ENCODE results near the gene TSPAN11. TPM values are rescaled to one million over a fixed set of nuclear protein-coding genes. Genes with fewer than 3 reads are reported as not detected.

Gene TSPAN11
- polyA plus RNA-seq, 1 donor: 8.4 TPM

DNA sequence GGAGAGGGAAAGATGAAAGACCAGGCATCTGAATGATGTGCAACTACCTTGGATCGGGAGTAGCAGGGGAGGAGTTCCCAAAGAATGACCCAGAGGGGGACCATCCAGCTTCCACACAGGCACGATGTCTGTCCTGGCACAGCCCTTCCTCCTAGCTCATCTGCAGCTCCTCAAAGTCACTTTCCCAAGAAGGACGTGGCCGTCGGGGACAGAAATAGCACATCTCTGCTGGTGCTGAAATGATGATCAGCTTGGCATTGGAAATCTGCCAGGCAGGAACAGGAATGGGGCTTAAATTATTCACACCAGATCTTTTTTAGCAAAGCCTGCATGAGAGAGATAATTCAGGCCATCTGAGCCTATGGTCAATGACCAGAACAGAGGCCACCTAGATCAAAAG is 41.7 kb downstream of the TSPAN11 start:
- no peaks in the 10 kb centered on the region for H3K36me3 ChIP-seq (ENCODE audit: control insufficient read depth, insufficient read depth, low read length)

DNA sequence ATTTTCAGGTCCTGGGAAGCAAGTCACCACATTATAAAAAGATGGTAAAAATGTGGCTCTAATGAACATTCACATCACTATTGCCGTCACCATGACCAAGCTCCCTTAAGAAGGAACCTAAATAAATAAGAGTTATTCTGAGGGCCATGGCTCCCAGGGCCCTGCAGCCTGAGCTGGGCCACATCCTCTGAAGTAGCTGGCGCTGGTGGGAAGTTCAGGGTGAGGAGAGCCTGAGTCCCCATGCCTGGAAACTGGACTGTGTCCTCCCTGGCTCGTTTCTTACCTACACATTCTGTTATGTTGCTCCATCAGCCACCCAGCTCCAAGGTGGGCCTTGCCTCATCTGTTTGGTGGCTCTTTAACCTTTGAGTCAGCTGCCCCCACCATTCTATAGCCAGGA is 42.5 kb downstream of the TSPAN11 start:
- Histone ChIP-seq H3K27me3 (ENCODE audit: control insufficient read depth, insufficient read depth, low read length) (peaks cover 9% of the 10 kb centered on the region), H3K36me3 (ENCODE audit: control insufficient read depth, insufficient read depth, low read length) (no peaks in the 10 kb centered on the region), H3K9me3 (ENCODE audit: control insufficient read depth, low read depth, low read length) (no peaks in the 10 kb centered on the region), H3K4me3 (ENCODE audit: low read length) (no peak overlapping the region), H3K4me1 (ENCODE audit: control insufficient read depth, insufficient read depth, low read length) (no peaks in the 10 kb centered on the region), H3K27ac (ENCODE audit: low read length) (no peak overlapping the region)
- no CpG with 5 or more reads among the region's 3 CpGs for WGBS (ENCODE audit: insufficient coverage, low lambda C conversion rate)
- no peak for DNase-seq

More for the DNA sequence above, 41.7 kb downstream of the TSPAN11 start:
- no CpG with 5 or more reads among the region's 5 CpGs for WGBS (ENCODE audit: insufficient coverage, low lambda C conversion rate)
- peaks cover 9% of the 10 kb centered on the region for H3K27me3 ChIP-seq (ENCODE audit: control insufficient read depth, insufficient read depth, low read length)
- no peaks in the 10 kb centered on the region for H3K4me1 ChIP-seq (ENCODE audit: control insufficient read depth, insufficient read depth, low read length)
- no peak overlapping the region for H3K27ac ChIP-seq (ENCODE audit: low read length)
- H3K9me3 ChIP-seq (ENCODE audit: control insufficient read depth, low read depth, low read length): no peaks in the 10 kb centered on the region
- no peak for DNase-seq
- no peak overlapping the region for H3K4me3 ChIP-seq (ENCODE audit: low read length)

DNA sequence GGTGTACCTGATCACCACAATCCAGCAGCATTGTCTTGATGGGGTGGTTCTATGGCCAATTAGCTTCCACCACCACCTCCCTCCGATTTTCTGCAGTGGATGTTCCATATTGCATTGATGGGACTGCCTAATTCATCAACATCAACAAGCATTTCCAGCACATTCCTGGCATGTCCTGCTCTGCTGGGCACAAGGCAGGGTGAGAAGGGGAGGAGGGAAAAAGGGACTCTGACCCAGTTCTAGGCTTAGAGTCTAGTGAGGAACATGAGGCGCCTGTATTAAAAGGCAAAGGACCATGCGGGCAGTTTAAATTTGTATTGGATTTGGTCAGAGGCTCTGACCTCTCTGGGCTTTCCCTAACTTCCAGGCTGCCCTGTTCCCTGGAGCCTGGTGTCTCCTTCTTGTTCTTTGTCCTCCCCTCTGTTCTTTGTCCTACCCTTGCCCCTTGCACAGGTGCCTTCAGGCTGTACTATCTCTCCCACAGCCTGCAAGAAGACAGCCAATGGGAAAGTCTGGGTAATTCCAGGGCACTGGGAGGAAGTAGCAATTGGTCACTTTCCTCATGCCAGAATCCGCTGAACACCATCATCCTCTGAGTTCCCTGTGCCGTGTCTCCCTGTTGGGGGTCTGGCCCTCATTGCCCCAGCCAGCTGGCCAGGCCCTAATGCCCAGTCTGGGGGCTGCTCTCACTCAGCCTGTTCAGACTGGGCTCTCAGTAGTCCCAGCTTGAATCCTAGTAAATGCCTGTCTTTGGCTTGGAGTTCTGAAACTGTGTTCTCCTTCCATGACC is 43.3 kb downstream of the TSPAN11 start:
- no CpG with 5 or more reads among the region's 5 CpGs for WGBS (ENCODE audit: insufficient coverage, low lambda C conversion rate)
- peaks cover 9% of the 10 kb centered on the region for H3K27me3 ChIP-seq (ENCODE audit: control insufficient read depth, insufficient read depth, low read length)
- no peaks in the 10 kb centered on the region for H3K4me1 ChIP-seq (ENCODE audit: control insufficient read depth, insufficient read depth, low read length)
- no peak for DNase-seq
- H3K27ac ChIP-seq (ENCODE audit: low read length): no peak overlapping the region
- no peaks in the 10 kb centered on the region for H3K9me3 ChIP-seq (ENCODE audit: control insufficient read depth, low read depth, low read length)
- H3K36me3 ChIP-seq (ENCODE audit: control insufficient read depth, insufficient read depth, low read length): no peaks in the 10 kb centered on the region
- no peak overlapping the region for H3K4me3 ChIP-seq (ENCODE audit: low read length)

DNA sequence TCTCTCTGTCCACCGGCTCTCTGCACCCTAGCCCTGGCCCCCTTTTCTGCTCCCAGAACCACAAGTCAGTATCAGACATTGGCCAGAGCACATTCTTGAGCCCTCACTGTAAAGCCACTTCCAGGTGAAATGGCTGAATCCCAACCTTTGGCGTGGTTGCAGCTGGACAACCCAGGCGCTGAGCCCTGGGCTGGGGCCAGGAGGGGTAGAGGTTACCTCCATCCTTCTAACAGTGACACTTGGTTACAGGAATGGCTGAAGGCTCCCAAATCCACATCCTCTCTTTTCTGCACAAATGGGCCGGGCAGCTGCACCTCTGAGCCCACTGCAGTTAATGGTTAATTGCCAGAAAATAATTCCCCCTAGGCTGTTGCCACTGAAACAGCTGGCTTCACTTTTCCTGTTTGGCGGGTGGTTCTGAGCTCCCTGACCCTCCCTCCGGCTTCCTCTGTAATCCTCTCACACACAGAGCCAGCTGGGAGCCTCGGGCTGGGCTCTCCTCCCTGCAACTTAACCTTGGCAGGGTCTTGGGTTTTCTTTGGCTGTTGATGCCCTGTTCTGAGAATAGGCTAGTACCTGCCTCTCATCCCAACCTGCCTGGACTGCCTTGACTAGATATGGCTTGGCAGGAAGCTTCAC is 44.1 kb downstream of the TSPAN11 start:
- DNase-seq: no peak
- 0% methylated on average over 1 of the region's 7 CpGs for WGBS (ENCODE audit: insufficient coverage, low lambda C conversion rate)
- H3K36me3 ChIP-seq (ENCODE audit: control insufficient read depth, insufficient read depth, low read length): no peaks in the 10 kb centered on the region
- H3K27ac ChIP-seq (ENCODE audit: low read length): no peak overlapping the region
- H3K4me3 ChIP-seq (ENCODE audit: low read length): no peak overlapping the region
- peaks cover 10% of the 10 kb centered on the region for H3K27me3 ChIP-seq (ENCODE audit: control insufficient read depth, insufficient read depth, low read length)
- no peaks in the 10 kb centered on the region for H3K4me1 ChIP-seq (ENCODE audit: control insufficient read depth, insufficient read depth, low read length)
- H3K9me3 ChIP-seq (ENCODE audit: control insufficient read depth, low read depth, low read length): no peaks in the 10 kb centered on the region

DNA sequence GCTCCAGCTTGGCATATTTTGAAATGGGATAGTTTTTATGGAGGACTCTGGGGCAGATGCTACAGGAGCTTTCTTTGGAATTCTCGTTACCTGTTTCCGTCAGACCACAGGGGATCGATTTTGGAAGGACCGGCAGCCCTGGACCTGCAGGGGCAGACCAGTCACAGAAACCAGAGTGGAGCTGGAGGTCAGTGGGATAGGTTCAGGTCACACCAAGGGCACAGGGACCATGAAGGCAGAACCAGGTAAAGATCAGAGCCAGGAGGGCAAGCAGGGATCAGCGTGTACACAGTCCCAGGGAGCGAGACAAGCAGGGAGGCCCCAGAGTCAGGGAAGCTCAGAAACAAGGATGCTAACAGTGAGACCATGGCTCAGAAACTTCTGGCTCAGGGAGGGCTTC is 45.5 kb downstream of the TSPAN11 start:
- H3K27ac ChIP-seq (ENCODE audit: low read length): no peak overlapping the region
- DNase-seq: no peak
- no peak overlapping the region for H3K4me3 ChIP-seq (ENCODE audit: low read length)
- no CpG with 5 or more reads among the region's 6 CpGs for WGBS (ENCODE audit: insufficient coverage, low lambda C conversion rate)
- peaks cover 11% of the 10 kb centered on the region for H3K27me3 ChIP-seq (ENCODE audit: control insufficient read depth, insufficient read depth, low read length)
- H3K4me1 ChIP-seq (ENCODE audit: control insufficient read depth, insufficient read depth, low read length): no peaks in the 10 kb centered on the region
- no peaks in the 10 kb centered on the region for H3K9me3 ChIP-seq (ENCODE audit: control insufficient read depth, low read depth, low read length)
- no peaks in the 10 kb centered on the region for H3K36me3 ChIP-seq (ENCODE audit: control insufficient read depth, insufficient read depth, low read length)

DNA sequence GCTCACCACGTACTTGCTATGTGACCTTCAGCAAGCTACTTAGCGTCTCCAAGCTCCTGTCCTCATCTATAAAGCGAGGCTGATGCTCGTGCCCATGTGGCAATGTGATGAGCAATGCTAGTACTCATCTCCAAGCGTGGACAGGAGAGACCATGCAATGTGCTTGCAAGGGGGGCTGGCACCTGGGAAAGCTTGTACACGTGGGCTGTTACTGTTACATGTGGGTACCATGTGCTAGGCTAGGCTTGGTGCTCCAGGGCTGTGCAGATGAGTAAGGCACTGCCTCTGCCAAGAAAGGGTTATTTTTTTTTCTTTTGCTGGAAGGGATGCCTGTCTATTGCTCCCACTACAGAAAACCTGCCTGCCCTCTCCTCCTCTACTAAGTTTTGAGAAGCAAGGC is 46.6 kb downstream of the TSPAN11 start:
- H3K27ac ChIP-seq (ENCODE audit: low read length): no peak overlapping the region
- WGBS (ENCODE audit: insufficient coverage, low lambda C conversion rate): no CpG with 5 or more reads among the region's 6 CpGs
- no peaks in the 10 kb centered on the region for H3K36me3 ChIP-seq (ENCODE audit: control insufficient read depth, insufficient read depth, low read length)
- DNase-seq: no peak
- H3K4me1 ChIP-seq (ENCODE audit: control insufficient read depth, insufficient read depth, low read length): no peaks in the 10 kb centered on the region
- H3K4me3 ChIP-seq (ENCODE audit: low read length): no peak overlapping the region
- no peaks in the 10 kb centered on the region for H3K9me3 ChIP-seq (ENCODE audit: control insufficient read depth, low read depth, low read length)
- H3K27me3 ChIP-seq (ENCODE audit: control insufficient read depth, insufficient read depth, low read length): peaks cover 11% of the 10 kb centered on the region

DNA sequence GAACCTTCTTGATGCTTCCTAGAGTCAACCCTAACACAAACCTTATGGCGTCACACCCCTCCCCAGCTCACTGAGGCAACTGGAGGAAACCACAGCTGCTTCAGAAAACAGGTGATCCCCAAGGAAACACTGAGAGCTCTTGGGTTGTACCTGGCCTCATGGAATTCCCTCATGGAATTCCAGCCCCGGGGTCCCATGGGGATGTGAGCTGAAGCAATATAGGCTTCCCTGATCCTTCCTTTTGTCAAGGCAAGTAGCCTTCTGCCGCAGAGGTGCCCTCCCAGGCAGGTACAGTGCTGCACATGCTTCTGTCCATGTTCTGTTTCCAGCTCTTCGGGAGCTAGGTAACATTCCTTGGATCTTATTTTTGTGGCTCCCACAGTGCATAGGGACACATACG is 47.3 kb downstream of the TSPAN11 start:
- no peaks in the 10 kb centered on the region for H3K4me1 ChIP-seq (ENCODE audit: control insufficient read depth, insufficient read depth, low read length)
- H3K27ac ChIP-seq (ENCODE audit: low read length): no peak overlapping the region
- DNase-seq: no peak
- WGBS (ENCODE audit: insufficient coverage, low lambda C conversion rate): no CpG with 5 or more reads among the region's 5 CpGs
- H3K4me3 ChIP-seq (ENCODE audit: low read length): no peak overlapping the region
- H3K27me3 ChIP-seq (ENCODE audit: control insufficient read depth, insufficient read depth, low read length): peaks cover 11% of the 10 kb centered on the region
- H3K36me3 ChIP-seq (ENCODE audit: control insufficient read depth, insufficient read depth, low read length): no peaks in the 10 kb centered on the region
- H3K9me3 ChIP-seq (ENCODE audit: control insufficient read depth, low read depth, low read length): no peaks in the 10 kb centered on the region

DNA sequence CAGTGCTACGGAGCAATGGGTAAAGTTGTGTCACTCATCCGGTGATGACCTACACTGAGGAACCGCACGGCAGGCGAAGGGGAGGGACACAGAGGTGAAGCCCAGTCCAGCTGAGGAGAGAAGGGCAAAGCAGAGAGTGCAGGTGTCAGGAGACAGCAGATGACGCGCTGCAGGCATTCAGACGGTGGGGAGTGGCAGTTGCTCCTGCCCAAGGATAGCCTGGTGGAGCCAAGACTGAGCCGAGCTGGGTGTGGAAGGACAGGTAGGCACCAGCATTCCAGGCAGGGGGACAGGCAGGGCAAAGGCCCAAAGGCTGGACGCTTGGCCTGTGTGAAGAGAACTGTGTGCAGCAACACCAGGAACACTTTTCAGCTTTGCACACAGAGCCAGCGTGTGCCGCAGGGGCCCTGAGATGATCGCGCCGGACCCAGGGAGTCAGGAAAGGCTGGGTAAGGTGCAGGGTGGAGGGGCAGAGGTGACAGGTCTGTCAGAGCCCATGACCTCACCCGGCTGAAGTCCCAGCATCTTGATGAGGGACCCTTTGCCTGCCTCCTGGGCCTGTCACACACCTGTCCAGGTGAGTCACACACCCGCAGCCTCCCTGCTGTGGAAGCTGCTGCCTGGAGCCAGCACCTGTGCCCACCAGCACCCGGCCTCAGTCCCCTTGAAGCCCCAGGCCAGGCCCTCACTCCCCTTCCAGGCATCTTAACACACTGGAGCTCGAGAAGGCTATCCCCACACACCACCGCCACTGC is 48.4 kb downstream of the TSPAN11 start:
- Histone ChIP-seq H3K27ac (ENCODE audit: low read length) (no peak overlapping the region), H3K4me3 (ENCODE audit: low read length) (no peak overlapping the region), H3K27me3 (ENCODE audit: control insufficient read depth, insufficient read depth, low read length) (peaks cover 11% of the 10 kb centered on the region), H3K9me3 (ENCODE audit: control insufficient read depth, low read depth, low read length) (no peaks in the 10 kb centered on the region), H3K36me3 (ENCODE audit: control insufficient read depth, insufficient read depth, low read length) (no peaks in the 10 kb centered on the region), H3K4me1 (ENCODE audit: control insufficient read depth, insufficient read depth, low read length) (no peaks in the 10 kb centered on the region)
- 80% methylated on average over 1 of the region's 20 CpGs for WGBS (ENCODE audit: insufficient coverage, low lambda C conversion rate)
- DNase-seq: no peak

DNA sequence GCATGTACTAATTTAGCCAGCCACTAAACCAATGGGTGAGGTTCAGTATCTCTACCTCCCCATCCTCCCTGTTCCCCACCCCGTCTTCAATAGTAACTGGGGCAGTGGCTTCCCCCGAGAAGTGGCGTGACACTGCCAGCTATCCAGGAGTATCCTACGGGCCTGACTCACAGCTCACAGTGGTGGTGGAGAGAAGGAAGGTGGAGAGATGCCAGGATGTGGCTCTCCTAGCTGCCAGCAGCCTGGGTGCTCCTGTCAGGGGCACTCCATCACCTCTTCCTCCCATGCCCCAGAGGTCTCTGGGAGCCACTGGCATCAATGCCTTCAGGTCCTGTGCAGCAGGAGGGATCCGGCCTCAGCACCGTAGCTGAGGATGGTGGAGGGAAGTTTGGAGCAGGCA is 49.0 kb downstream of the TSPAN11 start:
- Histone ChIP-seq H3K4me3 (ENCODE audit: low read length) (no peak overlapping the region), H3K9me3 (ENCODE audit: control insufficient read depth, low read depth, low read length) (no peaks in the 10 kb centered on the region), H3K27ac (ENCODE audit: low read length) (no peak overlapping the region), H3K27me3 (ENCODE audit: control insufficient read depth, insufficient read depth, low read length) (peaks cover 10% of the 10 kb centered on the region), H3K36me3 (ENCODE audit: control insufficient read depth, insufficient read depth, low read length) (no peaks in the 10 kb centered on the region), H3K4me1 (ENCODE audit: control insufficient read depth, insufficient read depth, low read length) (no peaks in the 10 kb centered on the region)
- WGBS (ENCODE audit: insufficient coverage, low lambda C conversion rate): no CpG with 5 or more reads among the region's 6 CpGs
- no peak for DNase-seq

DNA sequence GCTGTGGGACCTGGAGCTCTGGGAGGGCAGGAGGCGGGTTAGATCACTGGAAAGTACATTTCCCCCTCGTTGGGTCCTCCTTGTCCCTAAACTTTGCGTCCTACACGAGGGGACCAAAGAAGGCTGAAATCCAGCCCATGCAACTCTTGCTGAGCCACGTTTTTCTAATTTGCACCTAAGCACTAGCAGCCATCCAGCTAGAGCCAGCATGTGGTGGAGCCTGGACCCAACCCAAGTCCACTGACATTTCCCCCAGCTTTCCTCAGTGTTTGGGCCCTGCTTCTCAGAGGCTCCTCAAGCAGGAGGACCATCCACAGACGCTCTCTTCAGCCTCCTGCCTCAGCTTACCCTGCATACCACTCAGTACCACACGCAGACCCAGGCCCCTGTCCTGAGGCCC is 49.7 kb downstream of the TSPAN11 start:
- DNase-seq: no peak
- H3K27me3 ChIP-seq (ENCODE audit: control insufficient read depth, insufficient read depth, low read length): peaks cover 10% of the 10 kb centered on the region
- H3K36me3 ChIP-seq (ENCODE audit: control insufficient read depth, insufficient read depth, low read length): no peaks in the 10 kb centered on the region
- H3K9me3 ChIP-seq (ENCODE audit: control insufficient read depth, low read depth, low read length): no peaks in the 10 kb centered on the region
- no peaks in the 10 kb centered on the region for H3K4me1 ChIP-seq (ENCODE audit: control insufficient read depth, insufficient read depth, low read length)
- H3K4me3 ChIP-seq (ENCODE audit: low read length): no peak overlapping the region
- no peak overlapping the region for H3K27ac ChIP-seq (ENCODE audit: low read length)
- no CpG with 5 or more reads among the region's 7 CpGs for WGBS (ENCODE audit: insufficient coverage, low lambda C conversion rate)
